Naive thymus-derived CD4-positive, alpha-beta T cell (primary cell): ENCODE measurements around the gene TRIM52. TPM values are rescaled to one million over a fixed set of nuclear protein-coding genes. Genes with fewer than 3 reads are reported as not detected.
A peak's percentile ranks its signal among the peaks of the same experiment; 100 is the strongest.

Experiments
- ATAC-seq: fragments of 150-1000 bp; cut with Tn5 transposase; 2 replicates; pipeline ENCODE4 v1.10.0; 2021; ENCODE audit warnings: mild to moderate bottlenecking, moderate library complexity
- CTCF ChIA-PET: fragments of 350-600 bp; sonication (Branson Sonifier 250); formaldehyde crosslinking; loops from one replicate; lab custom pipeline; 2021; ENCODE audit warnings: antibody characterized with exemption; lab: Charles Lee
- POLR2A ChIA-PET: fragments of 350-600 bp; sonication (Branson Sonifier 250); formaldehyde crosslinking; loops from one replicate; lab custom pipeline; 2021; ENCODE audit warnings: antibody characterized with exemption, inconsistent platforms; lab: Charles Lee
- DNase-seq, 9 donors: peaks; one replicate each; pipeline versions ENCODE4 v3.0.0 to v3.0.0-alpha.2; 2020 to 2022; ENCODE audit warnings: mixed read lengths in 1 of 9
- H3K27ac ChIP-seq: one replicate; pipeline ENCODE4 v1.7.0; 2013; ENCODE audit warnings: mild to moderate bottlenecking, low read depth, low read length, moderate library complexity
- H3K27me3 ChIP-seq, 2 donors: one replicate each; pipeline ENCODE4 v1.7.0; 2013; ENCODE audit warnings: low read length in 2 of 2, mild to moderate bottlenecking in 2 of 2, moderate library complexity in 2 of 2; ENCODE audit not compliant: control insufficient read depth in 2 of 2, insufficient read depth in 2 of 2
- H3K36me3 ChIP-seq, 3 experiments: 1 replicate in 2 of 3; 2 replicates in 1 of 3; pipeline ENCODE4 v1.7.0; 2013; ENCODE audit warnings: low read length in 3 of 3, mild to moderate bottlenecking in 3 of 3, moderate library complexity in 1 of 3; ENCODE audit not compliant: insufficient read depth in 3 of 3, control insufficient read depth in 2 of 3
- H3K4me1 ChIP-seq, 2 donors: one replicate each; pipeline ENCODE4 v1.7.0; 2013; ENCODE audit warnings: low read length in 2 of 2, mild to moderate bottlenecking in 2 of 2, moderate library complexity in 1 of 2; ENCODE audit not compliant: control insufficient read depth in 2 of 2, insufficient read depth in 2 of 2
- H3K4me3 ChIP-seq: 2 replicates; pipeline ENCODE4 v1.7.0; 2013; ENCODE audit warnings: mild to moderate bottlenecking, low read length
- H3K9me3 ChIP-seq, 3 experiments: 1 replicate in 2 of 3; 2 replicates in 1 of 3; pipeline ENCODE4 v1.7.0; 2013; ENCODE audit warnings: low read length in 3 of 3; ENCODE audit not compliant: control insufficient read depth in 2 of 3
- H3K27ac Mint-ChIP-seq, 9 donors: one replicate each; pipeline ENCODE4 v1.8.0; 2020 to 2022; ENCODE audit warnings: mixed read lengths in 9 of 9, mild to moderate bottlenecking in 8 of 9, moderate library complexity in 5 of 9, inconsistent platforms in 2 of 9
- H3K27me3 Mint-ChIP-seq, 5 donors: one replicate each; pipeline ENCODE4 v1.8.0; 2021 to 2022; ENCODE audit warnings: mixed read lengths in 5 of 5, mild to moderate bottlenecking in 1 of 5
- H3K36me3 Mint-ChIP-seq, 5 donors: one replicate each; pipeline ENCODE4 v1.8.0; 2020 to 2022; ENCODE audit warnings: mixed read lengths in 5 of 5, mild to moderate bottlenecking in 3 of 5, inconsistent platforms in 1 of 5
- H3K4me1 Mint-ChIP-seq, 7 donors: one replicate each; pipeline ENCODE4 v1.8.0; 2020 to 2022; ENCODE audit warnings: mixed read lengths in 7 of 7, mild to moderate bottlenecking in 3 of 7, inconsistent platforms in 1 of 7
- H3K4me3 Mint-ChIP-seq, 10 donors: one replicate each; pipeline ENCODE4 v1.8.0; 2020 to 2022; ENCODE audit warnings: mild to moderate bottlenecking in 10 of 10, mixed read lengths in 10 of 10, moderate library complexity in 6 of 10, inconsistent platforms in 2 of 10
- H3K9me3 Mint-ChIP-seq, 11 donors: one replicate each; pipeline ENCODE4 v1.8.0; 2020 to 2022; ENCODE audit warnings: mixed read lengths in 11 of 11, mild to moderate bottlenecking in 4 of 11, inconsistent platforms in 1 of 11, moderate library complexity in 1 of 11
- intact Hi-C, 2 donors: fragments of 100-400 bp; cut with micrococcal nuclease; formaldehyde crosslinking; loops; one replicate each; pipeline ENCODE4 v1.15.1; 2023
- polyA plus RNA-seq, 2 donors: library from polyadenylated mRNA; unstranded; fragments of 300-500 nt; fragmentation: Illumina TruSeq; gene quantifications; one replicate each; pipeline ENCODE4 v1.2.3, GENCODE V29; 2021
- total RNA-seq, 6 experiments: library from RNA in 5 of 6; stranded (reverse) in 5 of 6; gene quantifications; 1 replicate in 5 of 6; 2 replicates in 1 of 6; pipeline ENCODE4 v1.2.3 and lab custom pipeline; 2021 to 2026

TRIM52 gene
- total and polyA plus RNA-seq, 7 experiments from 2014 or later: 31.4 to 71.6 (median 39.2) TPM

DNA sequence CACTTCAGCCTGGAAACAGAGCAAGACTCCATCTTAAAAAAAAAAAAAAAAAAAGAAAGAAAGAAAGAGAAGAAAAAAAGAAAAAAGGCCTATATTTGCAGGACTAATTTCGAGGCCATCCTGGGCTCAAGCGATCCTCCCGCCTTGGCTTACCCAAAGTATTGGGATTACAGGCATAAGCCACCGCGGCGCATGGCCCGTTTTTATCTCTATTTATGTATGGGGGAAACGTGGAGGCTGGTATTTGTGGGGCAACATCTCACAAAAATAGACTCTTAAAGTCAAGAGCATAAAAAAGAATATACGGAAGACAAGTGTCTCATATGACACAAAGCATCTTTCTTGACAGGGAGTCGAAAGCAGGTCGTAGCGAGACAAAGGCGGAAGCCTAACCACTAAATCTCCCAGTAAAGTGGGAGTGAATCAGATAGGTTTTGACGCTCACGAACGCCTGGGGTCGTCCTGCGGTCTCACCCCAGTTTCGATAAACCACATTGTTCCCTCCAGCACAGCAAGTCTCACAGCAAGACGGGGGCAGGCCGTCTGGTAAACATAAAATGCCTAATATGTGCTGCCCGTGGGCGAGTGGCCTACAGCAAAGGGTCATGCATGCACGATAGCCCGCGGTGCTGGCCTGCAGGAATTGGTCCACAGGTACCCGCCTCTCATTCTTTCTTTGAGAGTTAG lies 39.7 kb downstream of the TRIM52 start:
- DNase-seq (peak in 8 of 9 donors; percentile 62 to 78 (median 72)), ATAC-seq (no peak)
- CTCF ChIA-PET: interaction anchor here (1.0 to 2.8 kb wide), 5 partner anchors 15 to 37 kb away, joined by 3 to 23 read pairs (median 7); no protein-coding TSS in a partner anchor
- intact Hi-C loops: loop anchor here in 1 of 2 donors (10.0 kb wide), 1 partner anchor 356 kb away; the partner anchor contains the start of gene ZFP62
- Histone ChIP-seq H3K27me3 (no peaks in the 10 kb centered on the region), H3K4me3 (peak overlapping the region; percentile 90), H3K4me1 (peaks cover 27 to 29% of the 10 kb centered on the region in 2 donors), H3K36me3 (peaks cover 0 to 11% (median 0%) of the 10 kb centered on the region in 3 experiments), H3K27ac (peak overlapping the region; percentile 95), H3K9me3 (no peaks in the 10 kb centered on the region)
- Mint-ChIP-seq H3K9me3 (peaks cover 0 to 43% (median 0%) of the 10 kb centered on the region in 11 donors), H3K36me3 (peaks cover 0 to 18% (median 0%) of the 10 kb centered on the region in 5 donors), H3K4me3 (peak overlapping the region; percentile 89 to 100 (median 98)), H3K27ac (peak overlapping the region; percentile 98 to 100 (median 100)), H3K4me1 (peaks cover 22 to 80% (median 61%) of the 10 kb centered on the region in 7 donors), H3K27me3 (peaks cover 0 to 12% (median 0%) of the 10 kb centered on the region in 5 donors)
- POLR2A ChIA-PET: interaction anchor here (0.7 to 14.6 kb wide), 15 partner anchors 10 to 391 kb away, joined by 3 to 241 read pairs (median 18); partner anchors contain the start of genes RACK1, TRIM52 and TRIM7

DNA sequence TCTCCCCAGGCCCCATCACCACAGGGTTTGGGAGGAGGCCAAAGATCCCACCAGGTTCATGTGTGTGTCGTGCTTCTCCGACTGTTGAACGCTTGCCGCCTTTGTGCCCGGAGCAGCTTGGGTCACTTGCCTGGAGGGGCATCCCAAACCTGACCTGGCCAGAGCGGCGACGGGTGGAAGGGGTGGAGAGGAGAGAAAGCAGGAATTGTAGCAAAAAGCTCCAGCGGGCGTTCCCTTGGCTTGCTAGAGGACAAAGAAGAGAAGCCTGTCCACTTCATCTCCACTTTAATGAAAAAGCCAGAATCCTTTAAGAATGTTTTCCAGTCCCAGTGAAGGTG lies 40.8 kb downstream of the TRIM52 start:
- peak overlapping the region in 7 of 9 donors; percentile 21 to 100 (median 79) for H3K27ac Mint-ChIP-seq
- no peaks in the 10 kb centered on the region for H3K27me3 ChIP-seq
- intact Hi-C loops: loop anchor here in 1 of 2 donors (10.0 kb wide), 1 partner anchor 355 kb away; the partner anchor contains the start of gene ZFP62

DNA sequence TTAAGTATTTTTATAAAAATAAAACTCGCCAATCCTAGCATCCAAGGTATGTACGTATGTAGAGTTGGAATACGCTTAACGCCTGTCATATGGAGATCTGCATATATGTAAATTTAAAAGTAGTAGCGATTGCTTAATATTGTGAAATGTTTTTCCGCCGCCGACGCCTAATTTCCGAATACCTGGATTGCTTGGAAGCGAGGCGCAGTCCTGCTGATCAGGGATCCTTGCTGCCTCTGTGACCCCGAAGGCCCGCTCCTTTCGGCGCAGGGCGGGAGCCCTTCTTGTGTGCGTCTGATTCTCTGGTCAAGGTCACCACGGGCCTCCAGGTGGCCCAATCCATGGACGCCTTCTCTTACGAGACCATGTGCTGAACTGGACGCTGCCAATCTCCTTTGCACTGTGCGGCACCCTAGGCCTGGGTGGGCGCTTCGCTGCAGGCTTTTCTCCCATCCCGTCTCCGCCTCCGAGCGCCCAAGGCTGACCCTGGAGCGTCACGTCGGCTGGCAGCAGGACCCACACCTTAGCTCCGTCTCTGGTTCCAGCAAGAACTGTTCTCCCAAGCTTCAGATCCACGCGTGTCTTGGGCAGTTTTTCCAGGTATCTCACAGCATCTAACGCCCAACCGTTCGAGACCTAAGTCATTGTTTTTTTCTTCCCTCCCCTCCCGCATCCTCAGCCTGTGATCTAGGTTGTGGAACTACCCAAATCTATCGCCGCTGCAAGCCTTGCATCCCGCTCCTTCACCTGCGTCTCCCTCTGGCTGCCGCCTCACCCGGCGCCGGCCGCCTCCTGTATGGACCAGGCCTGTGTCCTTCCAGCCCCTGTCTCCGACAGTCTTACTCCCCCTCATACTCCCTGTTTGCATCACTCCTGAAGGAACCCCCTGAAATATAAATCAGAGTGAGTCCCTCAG lies 41.4 kb downstream of the TRIM52 start:
- peaks cover 0 to 11% (median 0%) of the 10 kb centered on the region in 3 experiments for H3K36me3 ChIP-seq
- H3K36me3 Mint-ChIP-seq: peaks cover 0 to 18% (median 0%) of the 10 kb centered on the region in 5 donors
- ChIA-PET CTCF (no interaction called here), POLR2A (interaction anchor here (0.8 to 2.1 kb wide), 5 partner anchors 9 to 42 kb away, joined by 4 to 24 read pairs (median 10); partner anchors contain the start of gene TRIM52)
- peaks cover 17 to 29% of the 10 kb centered on the region in 2 donors for H3K4me1 ChIP-seq
- DNase-seq (no peak), ATAC-seq (no peak)
- no peak overlapping the region for H3K27ac ChIP-seq
- H3K27me3 Mint-ChIP-seq: peaks cover 0 to 12% (median 0%) of the 10 kb centered on the region in 5 donors
- H3K4me3 ChIP-seq: no peak overlapping the region
- H3K9me3 ChIP-seq: no peaks in the 10 kb centered on the region
- H3K27ac Mint-ChIP-seq: peak overlapping the region in 8 of 9 donors; percentile 67 to 100 (median 78)
- H3K9me3 Mint-ChIP-seq: peaks cover 0 to 43% (median 0%) of the 10 kb centered on the region in 11 donors
- H3K27me3 ChIP-seq: no peaks in the 10 kb centered on the region
- H3K4me3 Mint-ChIP-seq: peak overlapping the region in 7 of 10 donors; percentile 45 to 96 (median 51)
- intact Hi-C loops: loop anchor here in 1 of 2 donors (10.0 kb wide), 1 partner anchor 355 kb away; the partner anchor contains the start of gene ZFP62
- peaks cover 17 to 70% (median 56%) of the 10 kb centered on the region in 7 donors for H3K4me1 Mint-ChIP-seq

More for the DNA sequence above, 40.8 kb downstream of the TRIM52 start:
- Histone ChIP-seq H3K36me3 (peaks cover 0 to 11% (median 0%) of the 10 kb centered on the region in 3 experiments), H3K4me3 (no peak overlapping the region), H3K4me1 (peaks cover 18 to 32% of the 10 kb centered on the region in 2 donors), H3K9me3 (no peaks in the 10 kb centered on the region), H3K27ac (no peak overlapping the region)
- Mint-ChIP-seq H3K27me3 (peaks cover 0 to 12% (median 0%) of the 10 kb centered on the region in 5 donors), H3K36me3 (peaks cover 0 to 18% (median 0%) of the 10 kb centered on the region in 5 donors), H3K4me1 (peaks cover 21 to 72% (median 54%) of the 10 kb centered on the region in 7 donors), H3K9me3 (peaks cover 0 to 43% (median 0%) of the 10 kb centered on the region in 11 donors), H3K4me3 (peak overlapping the region in 6 of 10 donors; percentile 38 to 96 (median 52))
- DNase-seq: no peak
- ChIA-PET POLR2A (interaction anchor here (0.7 to 2.1 kb wide), 6 partner anchors 8 to 41 kb away, joined by 3 to 24 read pairs (median 8); partner anchors contain the start of gene TRIM52), CTCF (interaction anchor here (0.6 to 1.2 kb wide), 3 partner anchors 30 to 45 kb away, joined by 3 to 4 read pairs (median 3); no protein-coding TSS in a partner anchor)
- ATAC-seq: no peak

DNA sequence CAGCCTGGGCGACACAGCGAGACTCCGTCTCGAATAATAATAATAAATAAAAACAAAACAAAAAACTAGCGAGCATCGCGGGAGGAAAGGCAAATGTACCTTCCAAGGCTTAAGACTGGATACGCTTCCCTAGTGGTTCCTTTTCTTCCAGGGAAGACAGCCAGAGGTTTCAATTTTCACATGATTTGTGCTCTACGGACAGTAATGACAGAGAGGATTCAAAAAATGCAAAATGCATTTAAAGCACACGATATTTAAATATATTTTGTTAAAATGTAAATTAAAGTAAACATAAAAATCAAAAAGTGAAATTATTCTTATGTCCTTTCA lies 42.2 kb downstream of the TRIM52 start:
- CTCF ChIA-PET: no interaction called here
- Histone ChIP-seq H3K27ac (peak overlapping the region; percentile 74), H3K9me3 (no peaks in the 10 kb centered on the region), H3K4me3 (peak overlapping the region; percentile 85), H3K27me3 (no peaks in the 10 kb centered on the region), H3K4me1 (peaks cover 17 to 29% of the 10 kb centered on the region in 2 donors), H3K36me3 (peaks cover 0 to 6% (median 0%) of the 10 kb centered on the region in 3 experiments)
- DNase-seq: no peak
- ATAC-seq: no peak
- H3K4me3 Mint-ChIP-seq: peak overlapping the region; percentile 91 to 100 (median 94)
- H3K36me3 Mint-ChIP-seq: peaks cover 0 to 18% (median 0%) of the 10 kb centered on the region in 5 donors
- peaks cover 0 to 43% (median 0%) of the 10 kb centered on the region in 11 donors for H3K9me3 Mint-ChIP-seq
- H3K4me1 Mint-ChIP-seq: peaks cover 15 to 65% (median 51%) of the 10 kb centered on the region in 7 donors
- intact Hi-C loops: loop anchor here (1.0 kb wide), 4 partner anchors 11 to 408 kb away; partner anchors contain the start of gene TRIM52 (in 1 of the 2)
- H3K27ac Mint-ChIP-seq: peak overlapping the region; percentile 89 to 100 (median 96)
- POLR2A ChIA-PET: no interaction called here
- peaks cover 0 to 13% (median 0%) of the 10 kb centered on the region in 5 donors for H3K27me3 Mint-ChIP-seq

DNA sequence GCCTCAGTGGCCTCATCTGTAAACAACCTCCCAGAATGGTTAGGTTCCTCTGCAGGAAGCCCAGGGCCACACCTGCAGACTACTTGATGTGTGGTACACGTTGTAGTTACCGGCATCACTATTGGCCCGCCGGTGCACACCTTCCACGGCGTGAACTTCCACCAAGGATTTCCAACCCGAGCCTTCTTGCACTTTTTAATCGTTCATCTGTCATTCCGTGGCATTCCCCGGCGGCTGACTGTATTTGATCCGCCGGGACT lies 43.2 kb downstream of the TRIM52 start:
- ATAC-seq: peak; percentile 28
- CTCF ChIA-PET: no interaction called here
- peaks cover 15 to 67% (median 54%) of the 10 kb centered on the region in 7 donors for H3K4me1 Mint-ChIP-seq
- H3K9me3 Mint-ChIP-seq: peaks cover 0 to 38% (median 0%) of the 10 kb centered on the region in 11 donors
- peak overlapping the region; percentile 74 for H3K27ac ChIP-seq
- no peaks in the 10 kb centered on the region for H3K36me3 ChIP-seq
- peak overlapping the region; percentile 89 to 100 (median 96) for H3K27ac Mint-ChIP-seq
- H3K36me3 Mint-ChIP-seq: peaks cover 0 to 18% (median 0%) of the 10 kb centered on the region in 5 donors
- H3K4me3 Mint-ChIP-seq: peak overlapping the region; percentile 91 to 100 (median 94)
- peak in 4 of 9 donors; percentile 56 to 67 (median 62) for DNase-seq
- no peaks in the 10 kb centered on the region for H3K27me3 ChIP-seq
- H3K4me3 ChIP-seq: peak overlapping the region; percentile 85
- peaks cover 17 to 29% of the 10 kb centered on the region in 2 donors for H3K4me1 ChIP-seq
- peaks cover 0 to 13% (median 0%) of the 10 kb centered on the region in 5 donors for H3K27me3 Mint-ChIP-seq
- H3K9me3 ChIP-seq: no peaks in the 10 kb centered on the region
- POLR2A ChIA-PET: interaction anchor here (1.8 to 2.4 kb wide), 2 partner anchors 27 to 44 kb away, joined by 6 to 30 read pairs; partner anchors contain the start of gene TRIM52
- intact Hi-C loops: loop anchor here (1.0 kb wide), 4 partner anchors 10 to 407 kb away; partner anchors contain the start of gene TRIM52 (in 1 of the 2)
